B cell (primary cell): ENCODE results near the gene ZDHHC22. TPM values are rescaled to one million over a fixed set of nuclear protein-coding genes. Genes with fewer than 3 reads are reported as not detected.

Experiments used
- ATAC-seq: fragments of 200-7000 bp; cut with Tn5 transposase; one replicate; pipeline ENCODE4 v1.10.0; 2021; ENCODE audit warnings: low read depth, mild to moderate bottlenecking, moderate number of reproducible peaks, moderate library complexity
- CTCF ChIA-PET: fragments of 350-600 bp; sonication (Branson Sonifier 250); formaldehyde crosslinking; loops from one replicate; lab custom pipeline; 2021; ENCODE audit warnings: antibody characterized with exemption, inconsistent platforms; lab: Charles Lee
- POLR2A ChIA-PET: fragments of 350-600 bp; sonication (Branson Sonifier 250); formaldehyde crosslinking; loops from one replicate; lab custom pipeline; 2021; ENCODE audit warnings: antibody characterized with exemption; lab: Charles Lee
- DNase-seq: peaks from one replicate; pipeline ENCODE4 v3.0.0; 2013
- H2AFZ ChIP-seq: 2 replicates; pipeline ENCODE4 v1.6.1; 2012; ENCODE audit warnings: mild to moderate bottlenecking, low read depth, low read length; ENCODE audit not compliant: insufficient read depth, poor library complexity, severe bottlenecking
- H3K27ac ChIP-seq, 2 donors: 1 replicate in 1 of 2; 2 replicates in 1 of 2; pipeline ENCODE4 v1.5.1; 2012 to 2013; ENCODE audit warnings: low read length in 2 of 2, mild to moderate bottlenecking in 2 of 2, moderate library complexity in 1 of 2
- H3K27me3 ChIP-seq, 4 experiments: fragments of 200-600 bp in 1 of 4; sonication (generic) in 1 of 4; replicated peaks in 1 of 4; 1 replicate in 2 of 4; 2 replicates in 2 of 4; pipeline versions ENCODE4 v1.6.1 to v1.7.0; 2013 to 2016; ENCODE audit warnings: low read length in 3 of 4, mild to moderate bottlenecking in 2 of 4, mixed read lengths in 1 of 4, moderate library complexity in 1 of 4; ENCODE audit not compliant: insufficient read depth in 4 of 4, control insufficient read depth in 3 of 4; ENCODE audit errors: control extremely low read depth in 1 of 4
- H3K36me3 ChIP-seq, 2 experiments: replicated peaks in 1 of 2; 1 replicate in 1 of 2; 2 replicates in 1 of 2; pipeline versions ENCODE4 v1.6.1 to v1.7.1; 2013; ENCODE audit warnings: low read length in 1 of 2; ENCODE audit not compliant: insufficient read depth in 2 of 2, control insufficient read depth in 1 of 2; ENCODE audit errors: control extremely low read depth in 1 of 2, extremely low read depth in 1 of 2
- H3K4me1 ChIP-seq, 2 donors: fragments of 200-600 bp in 1 of 2; sonication (generic) in 1 of 2; 1 replicate in 1 of 2; 2 replicates in 1 of 2; pipeline versions ENCODE4 v1.5.1 to v1.6.1; 2013 to 2017; ENCODE audit warnings: low read length in 2 of 2; ENCODE audit not compliant: control insufficient read depth in 2 of 2, insufficient read depth in 2 of 2
- H3K4me2 ChIP-seq: replicated peaks from 2 replicates; pipeline ENCODE3; 2012; ENCODE audit warnings: mild to moderate bottlenecking, low read depth, low read length; ENCODE audit not compliant: poor library complexity, severe bottlenecking
- H3K4me3 ChIP-seq, 5 experiments: fragments of 200-600 bp in 1 of 5; sonication (generic) in 1 of 5; 1 replicate in 3 of 5; 2 replicates in 2 of 5; pipeline versions ENCODE4 v1.5.1 to v1.7.0; 2011 to 2016; ENCODE audit warnings: low read length in 4 of 5, mild to moderate bottlenecking in 4 of 5, low read depth in 2 of 5, control low read depth in 1 of 5, moderate library complexity in 1 of 5; ENCODE audit not compliant: insufficient read depth in 1 of 5; ENCODE audit errors: control extremely low read depth in 1 of 5, extremely low read depth in 1 of 5
- H3K79me2 ChIP-seq: fragments of 200-600 bp; sonication (generic); one replicate; pipeline ENCODE4 v1.6.0; 2016; ENCODE audit warnings: low read length; ENCODE audit not compliant: control insufficient read depth, insufficient read depth
- H3K9ac ChIP-seq: fragments of 200-600 bp; sonication (generic); 2 replicates; pipeline ENCODE4 v1.6.1; 2017; ENCODE audit warnings: mild to moderate bottlenecking, low read length, moderate library complexity
- H3K9me3 ChIP-seq, 3 donors: one replicate each; pipeline versions ENCODE4 v1.6.1 to v1.7.1; 2013; ENCODE audit warnings: low read length in 2 of 3; ENCODE audit not compliant: control insufficient read depth in 2 of 3, insufficient read depth in 1 of 3; ENCODE audit errors: control extremely low read depth in 1 of 3
- H4K20me1 ChIP-seq: 2 replicates; pipeline ENCODE4 v1.6.0; 2012; ENCODE audit warnings: mild to moderate bottlenecking, low read length; ENCODE audit not compliant: insufficient read depth, control insufficient read depth, poor library complexity, severe bottlenecking
- H3K27ac Mint-ChIP-seq: one replicate; pipeline ENCODE4 v1.8.0; 2021; ENCODE audit warnings: mixed read lengths
- H3K27me3 Mint-ChIP-seq: one replicate; pipeline ENCODE4 v1.8.0; 2021; ENCODE audit warnings: mixed read lengths
- H3K4me1 Mint-ChIP-seq: one replicate; pipeline ENCODE4 v1.8.0; 2021; ENCODE audit warnings: mixed read lengths
- H3K4me3 Mint-ChIP-seq: one replicate; pipeline ENCODE4 v1.8.0; 2021; ENCODE audit warnings: mixed read lengths
- H3K9me3 Mint-ChIP-seq: one replicate; pipeline ENCODE4 v1.8.0; 2022; ENCODE audit warnings: mixed read lengths; ENCODE audit not compliant: insufficient read depth
- CTCF ChIP-seq: fragments of 200-600 bp; IDR thresholded peaks from one replicate; pipeline ENCODE4 v1.8.0; 2022; ENCODE audit warnings: antibody characterized with exemption, mild to moderate bottlenecking
- EZH2 ChIP-seq: IDR thresholded peaks from 2 replicates; pipeline ENCODE4 v1.6.1; 2012; ENCODE audit warnings: borderline replicate concordance, low read depth, mild to moderate bottlenecking, moderate library complexity, low read length; ENCODE audit not compliant: insufficient read depth, poor library complexity, severe bottlenecking
- WGBS: methylation state at CpG from one replicate; pipeline ENCODE4 v1.1.5; 2013; ENCODE audit warnings: missing lambda C conversion rate; ENCODE audit not compliant: insufficient coverage; 5-methylcytosine and 5-hydroxymethylcytosine counted together
- intact Hi-C: fragments of 100-400 bp; cut with micrococcal nuclease; formaldehyde crosslinking; loops from one replicate; pipeline ENCODE4 v1.10.0; 2022
- polyA plus RNA-seq: library from polyadenylated mRNA; depleted of rRNA; stranded (reverse); fragments of >200 nt; gene quantifications from 2 replicates; pipeline ENCODE4 v1.2.3, GENCODE V29; 2012
- total RNA-seq, 2 donors: library from RNA; stranded (reverse); fragments of 120-200 nt in 1 of 2; gene quantifications; 1 replicate in 1 of 2; 2 replicates in 1 of 2; pipeline versions ENCODE4 v1.2.3 to v1.2.4, GENCODE V29; 2013 to 2022

The ZDHHC22 gene
- total and polyA plus RNA-seq, 2 donors (not counting 1 experiment from before 2014, with no cell fraction given) = not detected

GRCh38 chr14:77143071-77143470, 1.5 kb upstream of the ZDHHC22 start:
- Histone ChIP-seq H3K9me3 (peaks cover 0 to 19% (median 0%) of the 10 kb centered on the region in 3 donors), H3K27me3 (peaks cover 0 to 71% (median 39%) of the 10 kb centered on the region in 4 experiments), H3K36me3 (no peaks in the 10 kb centered on the region), H3K4me3 (no peak overlapping the region), H4K20me1 (no peaks in the 10 kb centered on the region), H3K27ac (no peak overlapping the region), H3K4me1 (peaks cover 34 to 40% of the 10 kb centered on the region in 2 donors), H2AFZ (no peak overlapping the region), H3K4me2 (no peak overlapping the region), H3K79me2 (no peaks in the 10 kb centered on the region), H3K9ac (no peak overlapping the region)
- Mint-ChIP-seq H3K4me3 (peak overlapping the region; percentile 4), H3K27me3 (peaks cover 74% of the 10 kb centered on the region), H3K4me1 (peaks cover 26% of the 10 kb centered on the region), H3K27ac (no peak overlapping the region), H3K9me3 (no peaks in the 10 kb centered on the region)
- DNase-seq = no peak
- ATAC-seq = no peak
- POLR2A ChIA-PET = interaction anchor here (1.0 kb wide), 1 partner anchor 22 kb away, joined by 3 read pairs; no protein-coding TSS in a partner anchor
- TF ChIP-seq EZH2 (no peak), CTCF (no peak)
- intact Hi-C loops = no loop called here
- WGBS = 10% methylated on average over 2 of the region's 4 CpGs
- CTCF ChIA-PET = interaction anchor here (1.0 to 4.9 kb wide), 8 partner anchors 8 to 230 kb away, joined by 3 to 23 read pairs (median 7); no protein-coding TSS in a partner anchor

GRCh38 chr14:77142005-77142800, 612 bp upstream of the ZDHHC22 start:
- WGBS = 32% methylated on average over 2 of the region's 9 CpGs
- H3K4me3 ChIP-seq = no peak overlapping the region
- no peaks in the 10 kb centered on the region for H3K36me3 ChIP-seq
- ATAC-seq = no peak
- Mint-ChIP-seq H3K27me3 (peaks cover 81% of the 10 kb centered on the region), H3K4me3 (peak overlapping the region; percentile 83), H3K9me3 (no peaks in the 10 kb centered on the region), H3K27ac (no peak overlapping the region), H3K4me1 (peaks cover 26% of the 10 kb centered on the region)
- intact Hi-C loops = no loop called here
- H3K9me3 ChIP-seq = peaks cover 0 to 19% (median 0%) of the 10 kb centered on the region in 3 donors
- DNase-seq = no peak
- no peaks in the 10 kb centered on the region for H3K79me2 ChIP-seq
- H3K27me3 ChIP-seq = peaks cover 0 to 76% (median 46%) of the 10 kb centered on the region in 4 experiments
- no peak for TF ChIP-seq CTCF
- no peaks in the 10 kb centered on the region for H4K20me1 ChIP-seq
- peak overlapping the region; percentile 67 for H3K4me2 ChIP-seq
- no peak overlapping the region for H3K27ac ChIP-seq
- POLR2A ChIA-PET = interaction anchor here (1.0 kb wide), 1 partner anchor 21 kb away, joined by 3 read pairs; no protein-coding TSS in a partner anchor
- H3K9ac ChIP-seq = no peak overlapping the region
- peaks cover 34 to 40% of the 10 kb centered on the region in 2 donors for H3K4me1 ChIP-seq
- CTCF ChIA-PET = interaction anchor here (0.6 to 4.9 kb wide), 9 partner anchors 7 to 180 kb away, joined by 3 to 23 read pairs (median 6); no protein-coding TSS in a partner anchor
- no peak overlapping the region for H2AFZ ChIP-seq
